ENCODE measurements around the gene TRMT2B.

Gene TRMT2B

GRCh38 chrX:100979881-100980607 is 71.9 kb downstream of the TRMT2B start:
- no peak for DNase-seq
- H3K9me3 Mint-ChIP-seq: no peaks in the 10 kb centered on the region
- no peaks in the 10 kb centered on the region for H3K4me1 Mint-ChIP-seq (ENCODE audit: low read depth)
- H3K27me3 Mint-ChIP-seq: peaks cover 3% of the 10 kb centered on the region
- no peak overlapping the region for H3K4me3 Mint-ChIP-seq
- H3K27ac Mint-ChIP-seq: no peak overlapping the region
- H3K36me3 Mint-ChIP-seq (ENCODE audit: low read depth): no peaks in the 10 kb centered on the region

GRCh38 chrX:100976211-100976610 is 75.7 kb downstream of the TRMT2B start:
- Mint-ChIP-seq H3K27me3 (no peaks in the 10 kb centered on the region), H3K4me3 (no peak overlapping the region), H3K36me3 (ENCODE audit: low read depth) (peaks cover 5% of the 10 kb centered on the region), H3K27ac (no peak overlapping the region), H3K4me1 (ENCODE audit: low read depth) (no peaks in the 10 kb centered on the region), H3K9me3 (no peaks in the 10 kb centered on the region)
- no peak for DNase-seq

- Mint-ChIP-seq H3K4me3 (no peak overlapping the region), H3K27ac (no peak overlapping the region), H3K27me3 (no peaks in the 10 kb centered on the region), H3K36me3 (ENCODE audit: low read depth) (peaks cover 5% of the 10 kb centered on the region), H3K4me1 (ENCODE audit: low read depth) (no peaks in the 10 kb centered on the region), H3K9me3 (no peaks in the 10 kb centered on the region)
- DNase-seq: no peak
Observed at GRCh38 chrX:100975212-100975611, 76.7 kb downstream of the TRMT2B start.

- Mint-ChIP-seq H3K27ac (no peak overlapping the region), H3K36me3 (ENCODE audit: low read depth) (peaks cover 5% of the 10 kb centered on the region), H3K4me1 (ENCODE audit: low read depth) (no peaks in the 10 kb centered on the region), H3K4me3 (no peak overlapping the region), H3K9me3 (no peaks in the 10 kb centered on the region), H3K27me3 (no peaks in the 10 kb centered on the region)
- no peak for DNase-seq
Observed at GRCh38 chrX:100973411-100973810, 78.5 kb downstream of the TRMT2B start.

GRCh38 chrX:100969936-100970335 is 82.0 kb downstream of the TRMT2B start:
- H3K9me3 Mint-ChIP-seq: no peaks in the 10 kb centered on the region
- H3K4me1 Mint-ChIP-seq (ENCODE audit: low read depth): no peaks in the 10 kb centered on the region
- no peak for DNase-seq
- H3K27me3 Mint-ChIP-seq: no peaks in the 10 kb centered on the region
- no peak overlapping the region for H3K27ac Mint-ChIP-seq
- H3K4me3 Mint-ChIP-seq: no peak overlapping the region
- H3K36me3 Mint-ChIP-seq (ENCODE audit: low read depth): peaks cover 5% of the 10 kb centered on the region

GRCh38 chrX:100969408-100969807 is 82.5 kb downstream of the TRMT2B start, which contains the start of gene ARL13A:
TSS of gene ARL13A (plus strand) at chrX:100969708. CDS start at chrX:100973690, 3,982 bp downstream.
- Mint-ChIP-seq H3K27me3 (no peaks in the 10 kb centered on the region), H3K36me3 (ENCODE audit: low read depth) (peaks cover 5% of the 10 kb centered on the region), H3K4me3 (no peak within 1 kb of the TSS), H3K27ac (no peak within 1 kb of the TSS), H3K4me1 (ENCODE audit: low read depth) (no peaks in the 10 kb centered on the region), H3K9me3 (no peaks in the 10 kb centered on the region)
- DNase-seq: no peak

- no peak for DNase-seq
- Mint-ChIP-seq H3K27ac (no peak overlapping the region), H3K9me3 (no peaks in the 10 kb centered on the region), H3K27me3 (no peaks in the 10 kb centered on the region), H3K36me3 (ENCODE audit: low read depth) (no peaks in the 10 kb centered on the region), H3K4me1 (ENCODE audit: low read depth) (no peaks in the 10 kb centered on the region), H3K4me3 (no peak overlapping the region)
Observed at GRCh38 chrX:100964362-100964761, 87.5 kb downstream of the TRMT2B start.

GRCh38 chrX:100962811-100963210 is 89.1 kb downstream of the TRMT2B start:
- no peaks in the 10 kb centered on the region for H3K36me3 Mint-ChIP-seq (ENCODE audit: low read depth)
- no peaks in the 10 kb centered on the region for H3K27me3 Mint-ChIP-seq
- H3K9me3 Mint-ChIP-seq: no peaks in the 10 kb centered on the region
- H3K4me3 Mint-ChIP-seq: no peak overlapping the region
- no peaks in the 10 kb centered on the region for H3K4me1 Mint-ChIP-seq (ENCODE audit: low read depth)
- DNase-seq: no peak
- H3K27ac Mint-ChIP-seq: no peak overlapping the region
